PFSK-1 (cell line): ENCODE results near the gene EVA1B.

Experiments
- FOXP2 ChIP-seq: optimal IDR thresholded peaks from 2 replicates; pipeline ENCODE3; 2011; ENCODE audit warnings: borderline replicate concordance, control low read depth, inconsistent platforms; ENCODE audit not compliant: insufficient read depth; ENCODE audit errors: extremely low read length, extremely low read depth
- POLR2AphosphoS5 ChIP-seq: IDR thresholded peaks from 2 replicates; pipeline ENCODE4 v1.6.1; 2012; ENCODE audit warnings: low read depth, mild to moderate bottlenecking, control low read depth, low read length, moderate library complexity
- SIN3A ChIP-seq: IDR thresholded peaks from 2 replicates; pipeline ENCODE4 v1.6.1; 2012; ENCODE audit warnings: mild to moderate bottlenecking, low read length, moderate library complexity, borderline replicate concordance; ENCODE audit not compliant: insufficient read depth
- TAF1 ChIP-seq: IDR thresholded peaks from 2 replicates; pipeline ENCODE4 v1.6.1; 2012; ENCODE audit warnings: low read length, control low read depth, borderline replicate concordance; ENCODE audit not compliant: insufficient read depth
- TF ChIP-seq, protein P1 (sequence below), 2 experiments: IDR thresholded peaks; 2 replicates each; pipeline versions ENCODE4 v1.6.1 to v1.8.0; 2011 to 2012; ENCODE audit warnings: low read depth in 2 of 2, low read length in 2 of 2, control low read depth in 1 of 2, inconsistent platforms in 1 of 2, mild to moderate bottlenecking in 1 of 2, moderate library complexity in 1 of 2; ENCODE audit not compliant: insufficient read depth in 1 of 2

EVA1B gene

DNA sequence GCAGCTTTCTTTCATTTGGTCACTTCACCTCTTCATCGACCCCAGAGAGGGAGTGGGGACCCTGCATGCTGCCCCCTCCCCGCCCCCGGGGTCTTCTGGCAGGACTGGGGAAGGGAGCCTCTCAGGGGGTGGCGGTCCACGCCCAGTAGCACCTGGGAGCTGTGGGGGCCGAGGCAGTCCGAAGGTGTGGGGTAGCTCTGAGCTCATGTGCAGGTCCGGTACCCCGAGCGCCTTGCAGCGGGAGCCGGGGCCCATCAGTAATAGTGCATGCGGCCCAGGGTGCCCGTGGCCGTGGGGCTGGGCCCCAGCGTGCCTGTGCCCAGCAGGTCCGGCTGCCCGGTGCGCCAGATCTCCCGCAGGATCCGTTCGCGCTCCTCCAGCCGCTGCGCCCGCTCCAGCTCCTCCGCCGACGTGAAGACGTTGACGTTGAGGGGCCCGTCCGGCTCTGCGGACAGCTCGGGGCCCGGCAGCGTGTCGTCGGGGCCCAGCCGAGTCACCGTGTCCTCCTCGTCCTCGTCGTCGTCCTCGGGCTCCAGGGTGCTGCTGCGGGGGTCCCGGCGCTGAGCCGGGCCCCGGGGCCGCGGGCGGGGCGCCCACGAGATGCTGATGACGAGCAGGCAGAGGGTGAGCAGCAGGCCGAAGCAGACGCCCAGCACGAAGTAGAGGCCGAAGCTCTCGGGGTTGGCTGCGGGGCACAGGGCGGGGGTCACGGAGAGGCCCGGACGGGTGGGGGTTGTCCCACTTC, 1.2 kb downstream of the EVA1B start:
- TF ChIP-seq POLR2AphosphoS5, result no peak
- TF ChIP-seq, protein P1, sequence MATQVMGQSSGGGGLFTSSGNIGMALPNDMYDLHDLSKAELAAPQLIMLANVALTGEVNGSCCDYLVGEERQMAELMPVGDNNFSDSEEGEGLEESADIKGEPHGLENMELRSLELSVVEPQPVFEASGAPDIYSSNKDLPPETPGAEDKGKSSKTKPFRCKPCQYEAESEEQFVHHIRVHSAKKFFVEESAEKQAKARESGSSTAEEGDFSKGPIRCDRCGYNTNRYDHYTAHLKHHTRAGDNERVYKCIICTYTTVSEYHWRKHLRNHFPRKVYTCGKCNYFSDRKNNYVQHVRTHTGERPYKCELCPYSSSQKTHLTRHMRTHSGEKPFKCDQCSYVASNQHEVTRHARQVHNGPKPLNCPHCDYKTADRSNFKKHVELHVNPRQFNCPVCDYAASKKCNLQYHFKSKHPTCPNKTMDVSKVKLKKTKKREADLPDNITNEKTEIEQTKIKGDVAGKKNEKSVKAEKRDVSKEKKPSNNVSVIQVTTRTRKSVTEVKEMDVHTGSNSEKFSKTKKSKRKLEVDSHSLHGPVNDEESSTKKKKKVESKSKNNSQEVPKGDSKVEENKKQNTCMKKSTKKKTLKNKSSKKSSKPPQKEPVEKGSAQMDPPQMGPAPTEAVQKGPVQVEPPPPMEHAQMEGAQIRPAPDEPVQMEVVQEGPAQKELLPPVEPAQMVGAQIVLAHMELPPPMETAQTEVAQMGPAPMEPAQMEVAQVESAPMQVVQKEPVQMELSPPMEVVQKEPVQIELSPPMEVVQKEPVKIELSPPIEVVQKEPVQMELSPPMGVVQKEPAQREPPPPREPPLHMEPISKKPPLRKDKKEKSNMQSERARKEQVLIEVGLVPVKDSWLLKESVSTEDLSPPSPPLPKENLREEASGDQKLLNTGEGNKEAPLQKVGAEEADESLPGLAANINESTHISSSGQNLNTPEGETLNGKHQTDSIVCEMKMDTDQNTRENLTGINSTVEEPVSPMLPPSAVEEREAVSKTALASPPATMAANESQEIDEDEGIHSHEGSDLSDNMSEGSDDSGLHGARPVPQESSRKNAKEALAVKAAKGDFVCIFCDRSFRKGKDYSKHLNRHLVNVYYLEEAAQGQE (IDR thresholded peaks at IDR 0.05; ENCODE audit: insufficient read depth in 1 of 2, low read depth in 2 of 2, low read length in 2 of 2), result no peak
- TF ChIP-seq FOXP2, result no peak
- no peak for TF ChIP-seq TAF1
- no peak; the same call in 1 of the 2 replicates for TF ChIP-seq SIN3A

- TF ChIP-seq, protein P1 (IDR thresholded peaks at IDR 0.05; ENCODE audit: insufficient read depth in 1 of 2, low read depth in 2 of 2, low read length in 2 of 2), result peak in 1 of 2 experiments; percentile 69; a peak in 2 of 4 replicates
- TF ChIP-seq SIN3A (peak; percentile 77; the same call in 1 of the 2 replicates), FOXP2 (peak; percentile 93), TAF1 (peak; percentile 56; the same call in 1 of the 2 replicates), POLR2AphosphoS5 (peak; percentile 76)
These were observed 2.1 kb downstream of the EVA1B start for GRCh38 chr1:36321119-36321951.

GRCh38 chr1:36320767-36321118, 2.7 kb downstream of the EVA1B start:
- TF ChIP-seq FOXP2 (no peak), SIN3A (no peak), POLR2AphosphoS5 (no peak), TAF1 (no peak)
- TF ChIP-seq, protein P1 (IDR thresholded peaks at IDR 0.05; ENCODE audit: insufficient read depth in 1 of 2, low read depth in 2 of 2, low read length in 2 of 2), result no peak

- no peak for TF ChIP-seq POLR2AphosphoS5
- TF ChIP-seq SIN3A, result no peak
These were observed 3.1 kb downstream of the EVA1B start for GRCh38 chr1:36320291-36320761.

DNA sequence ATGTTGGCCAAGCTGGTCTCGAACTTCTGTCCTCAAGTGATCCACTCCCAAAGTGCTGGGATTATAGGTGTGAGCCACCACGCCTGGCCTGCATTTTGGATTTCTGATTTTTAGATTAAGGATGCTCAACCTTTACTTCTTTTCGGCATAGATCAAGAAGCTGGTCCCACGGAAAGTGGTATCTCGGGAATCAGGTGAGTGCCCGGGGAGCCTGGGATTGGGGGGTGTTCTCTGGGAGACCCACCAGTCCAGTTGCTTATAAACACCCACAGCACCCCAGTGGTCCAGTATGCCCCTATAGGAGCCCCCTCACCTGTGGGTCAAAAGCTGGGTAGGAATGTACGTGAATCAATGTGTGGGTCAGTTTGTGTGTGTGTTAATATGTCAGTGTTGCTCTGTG, 14.0 kb downstream of the EVA1B start:
- no peak for TF ChIP-seq SIN3A
- TF ChIP-seq, protein P1 (IDR thresholded peaks at IDR 0.05; ENCODE audit: insufficient read depth in 1 of 2, low read depth in 2 of 2, low read length in 2 of 2), result no peak
- no peak for TF ChIP-seq POLR2AphosphoS5
- TF ChIP-seq TAF1, result no peak
- TF ChIP-seq FOXP2, result no peak
